ENCODE measurements around the gene CDKN2AIPNL. TPM values are rescaled to one million over a fixed set of nuclear protein-coding genes. Genes with fewer than 3 reads are reported as not detected.

The CDKN2AIPNL gene
- total and polyA plus RNA-seq, 2 donors (not counting 3 experiments of a cell fraction or from before 2014, with no cell fraction given) = 22.2 to 36.5 TPM

GRCh38 chr5:134417707-134418106 lies 6.0 kb upstream of the CDKN2AIPNL start:
- H3K27me3 ChIP-seq (ENCODE audit: control insufficient read depth in 2 of 2, insufficient read depth in 2 of 2, low read length in 2 of 2) = no peaks in the 10 kb centered on the region
- no TSS peak for BruUV-seq (replicated peaks)
- no peaks in the 10 kb centered on the region for H3K4me1 ChIP-seq (ENCODE audit: control insufficient read depth, extremely low read depth, insufficient read depth, low read length)
- H3K27ac ChIP-seq (ENCODE audit: insufficient read depth, low read depth, low read length) = no peak overlapping the region
- H3K4me3 ChIP-seq (replicated peaks in 1 of 3; ENCODE audit: insufficient read depth in 1 of 3, low read depth in 1 of 3, low read length in 3 of 3) = no peak overlapping the region
- intact Hi-C loops (cut with micrococcal nuclease) (no loop called here), dilution Hi-C loops (cut with MboI; ENCODE audit: extremely low pct_ligation_motif_present, low sequenced_read_pairs) (no loop called here)
- DNase-seq (ENCODE audit: low read depth, low spot score) = no peak
- POLR2A ChIA-PET = interaction anchor here (0.6 kb wide), 1 partner anchor 13 kb away, joined by 4 read pairs; no protein-coding TSS in a partner anchor
- FAIRE-seq = no peak
- TF ChIP-seq MAX (IDR thresholded peaks at IDR 0.05; ENCODE audit: insufficient read depth, insufficient read length) (no peak), POLR2AphosphoS5 (IDR thresholded peaks at IDR 0.05; ENCODE audit: insufficient read depth, low read depth, low read length) (no peak), FOS (IDR thresholded peaks at IDR 0.05; ENCODE audit: borderline replicate concordance, insufficient read depth, low read length) (no peak), EZH2 (IDR thresholded peaks at IDR 0.05; ENCODE audit: borderline replicate concordance, low read depth, low read length, severe bottlenecking) (no peak), CTCF (IDR thresholded peaks at IDR 0.05; ENCODE audit: extremely low read depth in 1 of 2, insufficient read depth in 1 of 2, low read depth in 1 of 2, low read length in 2 of 2) (no peak), MYC (IDR thresholded peaks at IDR 0.05; ENCODE audit: low read depth, low read length) (no peak), JUN (IDR thresholded peaks at IDR 0.05; ENCODE audit: borderline replicate concordance, insufficient read depth, insufficient read length, low read depth) (no peak), GATA2 (IDR thresholded peaks at IDR 0.05; ENCODE audit: insufficient read depth, insufficient read length, low read depth, low read length) (no peak), POLR2A (IDR thresholded peaks at IDR 0.05; ENCODE audit: low read depth, low read length) (no peak)
- H3K36me3 ChIP-seq (ENCODE audit: control insufficient read depth in 2 of 2, extremely low read depth in 1 of 2, insufficient read depth in 2 of 2, low read length in 2 of 2) = no peaks in the 10 kb centered on the region
- H3K79me2 ChIP-seq (ENCODE audit: control insufficient read depth, insufficient read depth, low read length) = no peaks in the 10 kb centered on the region
- no peaks in the 10 kb centered on the region for H3K9me1 ChIP-seq (replicated peaks; ENCODE audit: control insufficient read depth, extremely low read depth, insufficient read depth, low read length)
- H2AFZ ChIP-seq (ENCODE audit: low read depth, low read length) = no peak overlapping the region
- H3K9ac ChIP-seq (replicated peaks; ENCODE audit: extremely low read depth, insufficient read depth, low read length) = no peak overlapping the region
- H3K4me2 ChIP-seq (ENCODE audit: insufficient read depth, low read length) = no peak overlapping the region
- no peaks in the 10 kb centered on the region for H3K9me3 ChIP-seq (replicated peaks; ENCODE audit: control insufficient read depth, insufficient read depth, low read length)
- no peaks in the 10 kb centered on the region for H4K20me1 ChIP-seq (replicated peaks; ENCODE audit: control insufficient read depth, extremely low read depth, insufficient read depth, low read length)
- CTCF ChIA-PET = interaction anchor here (0.6 to 1.2 kb wide), 5 partner anchors 9 to 169 kb away, joined by 3 to 4 read pairs (median 3); no protein-coding TSS in a partner anchor

Data from endothelial cell of umbilical vein (primary cell).